Stimulated activated CD4-positive, alpha-beta T cell treated with anti-CD3 and anti-CD28 coated beads, Interleukin-1b, Interleukin-23, amount 100 ng/mL, for 48 hours (primary cell): ENCODE results near the gene TEAD2.
A peak's percentile ranks its signal among the peaks of the same experiment; 100 is the strongest.

Experiments
- DNase-seq: peaks from one replicate; pipeline ENCODE4 v3.0.0-alpha.2; 2020

TEAD2 gene

DNA sequence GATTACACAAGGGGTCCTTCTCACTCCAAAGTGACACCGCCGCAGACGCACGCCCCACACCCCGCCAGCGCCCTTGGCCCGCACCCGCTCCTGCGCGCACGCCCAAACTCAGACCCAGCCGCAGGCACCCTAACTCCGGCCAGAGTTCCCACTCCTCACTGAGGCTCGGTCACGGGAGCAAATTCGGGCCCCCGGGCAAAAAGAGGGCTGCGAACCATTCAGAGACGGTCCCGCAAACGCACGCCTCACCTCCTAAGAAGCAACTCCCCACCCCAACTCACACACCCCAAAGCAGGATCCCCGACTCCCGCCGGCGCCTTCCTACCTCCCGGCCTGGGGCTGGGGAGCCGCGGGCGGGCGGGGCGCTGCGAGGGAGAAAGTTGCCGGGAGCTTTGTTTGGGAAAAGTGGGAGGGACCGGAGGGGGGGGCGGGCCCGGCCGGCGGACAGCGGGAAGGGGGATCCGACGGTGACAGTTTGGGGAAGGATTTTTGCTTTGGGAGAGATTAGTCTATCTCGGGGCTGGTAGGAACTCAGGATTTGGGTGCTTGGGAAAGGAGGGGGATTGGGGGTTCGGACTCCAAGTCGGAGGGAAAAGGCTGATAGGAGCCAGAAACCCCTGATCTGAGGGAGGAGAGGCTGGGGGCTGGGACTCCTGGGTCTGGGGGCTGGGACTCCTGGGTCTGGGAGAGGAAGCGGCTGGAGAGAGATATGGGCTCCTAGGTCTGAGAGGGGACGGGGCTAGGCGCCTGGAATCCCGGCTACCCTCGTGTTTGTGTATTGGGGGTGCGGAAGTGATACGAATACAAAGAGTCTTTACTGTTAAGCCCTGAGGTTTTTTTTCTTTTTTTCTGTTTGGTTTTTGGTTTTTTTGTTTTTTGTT lies at the start of gene TEAD2:
Gene TEAD2 (minus strand): TSS at position 369 of the 881 bp plus-strand sequence. CDS start 2,341 bp downstream, outside the sequence.
- DNase-seq = no peak

DNA sequence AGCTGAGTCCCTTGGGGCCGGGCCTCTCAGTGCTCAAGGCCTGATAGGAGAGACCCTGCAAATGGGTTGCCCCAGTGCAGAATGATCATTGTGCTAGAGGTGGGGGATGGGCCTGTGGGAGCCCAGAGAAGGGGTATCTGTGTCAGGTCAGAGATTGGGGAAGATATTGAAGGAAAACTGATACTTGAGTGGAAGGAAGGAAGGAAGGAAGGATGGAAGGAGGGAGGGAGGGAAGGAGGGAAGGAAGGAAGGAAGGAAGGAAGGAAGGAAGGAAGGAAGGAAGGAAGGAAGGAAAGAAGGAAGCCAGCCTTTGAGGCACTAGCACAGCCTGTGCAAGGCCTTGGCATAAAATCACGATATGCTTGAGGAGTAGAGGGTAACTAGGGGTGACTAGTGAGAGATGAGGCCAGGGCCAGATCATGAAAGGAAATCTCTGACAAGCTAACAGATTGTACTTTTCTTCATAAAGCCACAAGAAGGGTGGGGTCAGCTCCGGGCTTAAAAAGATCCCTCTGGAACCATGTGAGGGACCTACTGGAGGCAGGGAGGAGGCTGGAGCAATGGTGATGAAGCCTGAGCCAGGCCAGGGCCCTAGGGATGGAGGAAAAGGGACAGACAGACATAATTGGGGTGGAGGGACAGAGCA lies 49.6 kb upstream of the TEAD2 start:
- DNase-seq = no peak

DNA sequence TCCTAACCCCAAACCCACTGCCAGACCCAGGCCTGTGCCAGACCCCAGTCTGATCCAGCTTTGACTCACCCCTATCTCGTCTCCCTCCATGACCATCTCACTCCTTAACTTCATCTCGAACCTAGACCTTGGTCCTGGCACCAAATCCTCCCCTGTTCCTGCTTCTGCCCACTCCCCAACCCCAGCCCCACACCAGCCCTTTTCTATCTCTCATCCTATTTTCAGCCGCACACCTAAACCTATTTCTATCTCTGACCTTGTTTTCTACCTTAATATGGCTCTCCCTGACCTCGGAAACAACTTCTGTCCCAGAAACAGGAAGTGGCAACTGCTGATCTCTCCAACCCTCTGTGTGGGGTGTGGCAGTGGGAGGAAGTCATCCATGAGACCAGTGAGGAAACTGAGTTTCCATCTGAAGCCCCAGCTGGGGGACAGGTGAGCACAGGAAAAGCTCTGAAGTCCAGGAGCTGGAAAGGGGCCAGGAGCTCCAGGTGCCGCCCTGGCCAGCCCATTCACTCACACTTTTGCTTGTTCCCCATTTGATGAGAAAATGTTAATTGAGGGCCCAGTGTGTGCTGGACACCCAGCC lies 47.3 kb upstream of the TEAD2 start:
- no peak for DNase-seq

DNA sequence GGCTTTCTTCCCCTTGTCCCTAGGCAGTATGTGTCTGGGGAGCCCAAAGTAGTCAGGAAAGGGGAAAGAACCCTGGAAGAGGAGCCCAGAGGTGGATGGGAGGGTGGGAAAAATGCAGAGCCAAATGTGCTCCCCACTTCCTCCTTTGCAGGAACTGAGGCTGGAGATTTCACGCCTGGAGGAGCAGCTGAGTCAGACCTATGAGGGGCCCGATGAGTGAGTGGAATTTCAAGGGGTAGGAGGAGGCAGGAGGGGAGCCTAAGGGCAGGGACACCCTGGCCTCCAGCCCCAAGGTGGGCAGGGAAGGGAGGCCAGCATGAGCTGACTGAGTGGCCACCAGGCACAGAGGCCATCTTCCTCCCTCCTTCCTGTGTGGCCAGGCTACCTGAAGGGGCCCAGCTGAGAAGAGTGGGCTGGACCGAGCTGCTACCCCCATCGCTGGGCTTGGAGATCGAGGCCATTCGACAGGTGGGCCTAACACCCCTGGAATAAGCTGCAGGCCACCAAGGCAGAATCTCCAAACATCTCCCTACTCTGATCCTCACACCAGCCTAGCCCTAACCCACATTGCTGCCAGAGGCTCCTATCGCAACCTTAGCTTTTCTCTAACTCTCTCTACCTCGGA lies 46.7 kb upstream of the TEAD2 start:
- no peak for DNase-seq

DNA sequence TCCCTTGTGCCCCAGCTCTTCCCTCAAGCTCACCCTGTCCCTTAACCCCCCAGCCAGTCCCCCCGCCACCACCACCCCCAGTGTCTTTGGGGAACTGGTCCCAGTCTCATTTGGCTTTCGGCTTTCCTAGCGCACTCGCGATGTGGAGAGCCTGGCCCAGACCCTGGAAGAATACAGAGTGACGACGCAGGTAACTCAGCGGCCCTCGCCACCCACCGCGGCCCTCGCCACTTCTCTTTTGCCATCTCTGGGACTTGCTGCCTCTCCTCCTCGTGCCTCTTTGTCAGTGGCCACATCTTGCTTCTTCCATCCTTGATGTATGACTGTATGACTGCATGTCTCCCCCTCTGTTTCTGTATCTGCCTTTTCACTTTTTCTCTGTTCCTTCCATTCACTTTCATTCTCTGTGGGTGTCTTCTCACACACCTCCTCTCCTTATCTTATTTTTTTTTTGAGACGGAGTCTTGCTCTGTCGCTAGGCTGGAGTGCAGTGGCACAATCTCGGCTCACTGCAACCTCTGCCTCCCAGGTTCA lies 45.3 kb upstream of the TEAD2 start:
- DNase-seq = no peak

DNA sequence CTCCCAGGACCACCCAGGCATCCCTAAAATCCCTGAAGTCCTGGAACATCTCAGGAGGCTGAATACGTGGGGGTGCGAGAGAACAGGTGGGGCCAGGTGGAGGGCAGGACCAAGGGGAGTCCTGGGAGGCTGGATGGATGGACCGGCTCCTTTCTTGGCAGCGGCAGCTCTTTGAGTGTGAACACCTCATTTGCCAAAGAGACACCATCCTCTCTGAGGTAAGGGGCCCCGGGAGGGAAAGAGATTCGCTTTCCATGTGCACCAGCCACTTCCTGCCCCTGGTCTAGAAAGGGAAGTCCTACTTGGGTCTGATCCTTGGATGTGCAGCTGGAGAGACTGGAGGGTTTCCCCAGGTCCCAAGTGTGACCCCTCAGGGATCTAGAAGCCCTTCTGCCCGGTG lies 44.9 kb upstream of the TEAD2 start:
- no peak for DNase-seq

DNA sequence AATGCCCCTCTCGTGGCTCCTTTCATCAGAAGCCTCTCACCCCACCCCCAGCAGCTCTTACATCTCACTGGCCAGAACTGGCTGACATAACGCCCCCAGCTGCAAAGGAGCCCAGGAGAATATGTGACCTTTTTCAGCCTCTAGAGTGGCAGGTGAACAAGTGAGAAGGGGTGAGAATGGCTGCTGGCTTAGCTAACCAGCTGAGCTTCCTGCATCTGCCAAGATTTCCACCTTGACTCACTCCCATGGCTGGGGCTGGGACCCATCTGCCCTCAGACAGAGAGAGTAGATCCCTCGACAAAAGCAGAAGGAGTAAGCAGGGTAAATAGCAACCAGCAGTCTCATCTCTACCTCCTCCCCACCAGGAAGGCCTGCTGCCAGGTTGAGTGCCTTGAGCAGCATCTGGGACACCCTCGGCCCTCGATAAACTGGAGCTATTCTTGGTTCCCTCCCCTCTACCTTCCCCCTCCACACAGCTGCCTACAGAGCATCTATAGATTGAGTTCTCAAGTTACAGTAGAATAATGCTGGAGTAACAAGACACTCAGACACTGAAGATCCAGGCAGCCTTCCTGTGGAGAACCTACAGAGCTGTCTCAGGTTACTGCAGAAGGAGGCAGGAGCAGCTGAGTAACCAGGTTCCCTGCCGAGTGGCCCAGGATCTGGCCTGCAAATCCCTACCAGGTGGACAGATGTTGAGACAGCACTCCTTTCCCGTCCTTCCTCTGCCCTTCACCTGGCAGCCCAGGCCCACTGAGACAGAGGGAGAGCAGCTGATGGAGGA lies 41.4 kb upstream of the TEAD2 start:
- DNase-seq = no peak

DNA sequence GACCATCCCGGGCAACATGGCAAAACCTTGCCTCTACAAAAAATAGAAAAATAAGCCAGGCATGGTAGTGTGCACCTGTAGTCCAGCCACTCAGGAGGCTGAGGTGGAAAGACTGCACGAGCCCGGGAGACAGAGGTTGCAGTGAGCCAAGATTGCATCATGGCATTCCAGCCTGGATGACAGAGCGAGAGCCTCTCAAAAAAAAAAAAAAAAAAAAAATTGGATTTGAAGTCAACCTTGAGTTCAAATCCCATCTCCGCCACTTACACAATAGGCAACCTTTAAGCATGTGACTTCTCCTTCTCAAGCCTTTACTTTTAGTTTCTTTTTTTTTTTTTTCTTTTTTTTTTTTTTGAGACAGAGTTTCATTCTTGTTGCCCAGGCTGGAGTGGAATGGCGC lies 37.8 kb upstream of the TEAD2 start:
- no peak for DNase-seq

DNA sequence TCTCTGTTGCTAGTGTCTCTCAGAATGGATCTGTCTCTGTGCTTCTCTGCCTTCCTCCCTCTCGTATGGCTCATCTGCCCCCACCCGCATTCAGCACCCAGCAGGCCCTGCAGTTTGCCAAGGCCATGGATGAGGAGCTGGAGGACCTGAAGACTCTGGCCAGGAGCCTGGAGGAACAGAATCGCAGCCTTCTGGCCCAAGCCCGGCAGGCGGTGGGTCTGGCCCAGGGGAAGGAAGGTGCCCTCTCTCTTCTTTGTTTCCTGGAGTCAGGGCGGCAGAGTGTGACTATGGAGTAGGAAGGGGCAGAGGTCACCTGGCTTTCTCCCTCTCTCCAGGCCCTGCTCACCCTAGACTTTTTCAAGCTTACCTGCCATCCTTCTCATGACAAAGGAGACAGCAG lies 36.7 kb upstream of the TEAD2 start:
- no peak for DNase-seq

DNA sequence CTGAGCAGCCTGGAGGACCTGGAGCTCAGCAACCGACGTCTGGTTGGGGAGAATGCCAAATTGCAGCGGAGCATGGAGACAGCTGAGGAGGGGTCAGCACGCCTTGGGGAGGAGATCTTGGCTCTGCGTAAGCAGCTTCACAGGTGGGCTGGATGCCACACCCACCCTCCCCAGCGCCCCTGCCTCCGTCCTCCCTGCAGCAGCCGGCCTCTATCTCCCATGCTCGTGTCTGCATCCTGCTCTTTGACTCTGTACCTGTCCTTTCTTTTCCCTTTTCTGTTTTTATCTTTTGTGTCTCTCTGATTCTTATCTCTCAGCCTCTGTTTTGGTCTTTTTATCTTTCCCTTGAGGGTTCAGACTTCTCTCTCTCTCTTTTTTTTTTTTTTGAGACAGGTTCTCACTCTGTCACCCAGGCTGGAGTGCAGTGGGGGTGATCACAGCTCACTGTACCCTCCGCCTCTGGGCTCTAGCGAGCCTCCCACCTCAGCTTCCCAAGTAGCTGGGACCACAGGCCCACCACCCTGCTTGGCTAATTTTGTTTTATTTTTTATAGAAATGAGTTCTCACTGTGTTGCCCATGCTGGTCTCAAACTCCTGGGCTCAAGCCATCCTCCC lies 35.9 kb upstream of the TEAD2 start:
- DNase-seq = no peak

DNA sequence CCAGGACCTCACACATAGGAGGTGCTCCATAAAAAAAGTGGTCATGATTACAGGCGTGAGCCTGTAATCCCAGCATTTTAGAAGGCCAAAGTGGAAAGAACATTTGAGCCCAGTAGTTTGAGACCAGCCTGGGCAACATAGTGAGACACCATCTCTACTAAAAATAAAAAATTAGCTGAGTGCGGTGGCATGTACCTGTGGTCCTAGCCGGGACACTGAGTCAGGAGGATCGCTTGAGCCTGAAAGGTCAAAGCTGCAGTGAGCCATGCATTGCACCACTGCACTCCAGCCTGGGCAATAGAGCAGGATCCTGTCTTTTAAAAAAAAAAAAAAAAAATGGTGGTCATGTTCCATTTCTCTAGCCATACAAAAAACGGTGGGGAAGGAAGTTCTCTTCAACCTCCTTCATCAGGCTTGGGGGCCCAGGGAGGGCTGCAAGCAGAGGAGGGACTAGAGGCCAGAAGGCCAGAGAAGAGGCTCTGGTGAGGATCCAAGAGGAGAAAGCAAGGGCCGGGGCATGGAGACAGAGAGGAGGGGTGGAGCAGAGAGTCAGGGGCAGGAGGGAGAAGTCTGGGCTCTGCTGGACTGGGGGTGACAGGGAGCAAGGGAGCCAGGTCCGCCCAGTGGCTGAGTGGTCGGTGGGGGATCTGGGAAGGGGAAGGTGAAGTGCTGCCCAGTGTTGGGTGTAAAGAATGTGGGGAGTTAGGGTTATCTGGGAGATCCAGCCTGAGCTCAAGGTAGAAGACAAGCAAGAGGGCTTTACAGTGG lies 34.7 kb upstream of the TEAD2 start:
- DNase-seq = no peak

DNA sequence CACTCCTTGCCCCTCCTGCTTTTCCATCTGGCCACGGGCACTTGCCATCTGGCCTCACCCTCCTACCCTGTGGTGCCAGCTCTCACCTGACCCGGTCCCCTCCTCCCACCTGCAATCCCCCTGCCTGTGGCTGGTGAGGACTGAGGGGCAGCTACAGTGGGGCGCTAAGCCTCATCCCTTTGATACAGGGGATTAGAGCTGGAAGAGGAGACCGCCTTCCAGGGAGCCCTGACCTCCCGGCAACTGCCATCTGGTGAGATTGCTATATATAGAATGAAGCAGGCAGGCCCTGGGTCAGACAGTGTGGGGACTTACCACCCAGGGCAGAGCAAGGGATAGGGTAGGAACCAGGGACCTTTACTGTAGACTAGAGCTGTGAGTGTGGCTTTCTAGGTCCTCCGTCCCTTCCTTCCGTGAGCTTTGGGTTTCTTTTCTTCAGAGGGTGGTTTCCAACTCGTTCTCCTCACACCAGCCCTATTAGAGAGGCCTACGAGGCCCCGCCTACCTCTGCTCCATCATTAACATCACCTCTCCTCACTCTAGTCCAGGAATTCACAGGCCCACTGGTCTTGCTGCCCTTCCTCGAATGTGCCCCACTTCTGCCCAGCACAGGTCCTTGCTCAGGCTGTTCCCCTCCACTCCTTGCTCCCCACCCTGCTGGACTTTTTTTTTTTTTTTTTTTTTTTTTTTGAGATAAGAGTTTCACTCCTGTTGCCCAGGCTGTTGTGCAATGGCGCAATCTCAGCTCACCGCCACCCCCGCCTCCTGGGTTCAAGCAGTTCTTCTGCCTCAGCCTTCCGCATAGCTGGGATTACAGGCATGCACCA lies 33.6 kb upstream of the TEAD2 start:
- no peak for DNase-seq

DNA sequence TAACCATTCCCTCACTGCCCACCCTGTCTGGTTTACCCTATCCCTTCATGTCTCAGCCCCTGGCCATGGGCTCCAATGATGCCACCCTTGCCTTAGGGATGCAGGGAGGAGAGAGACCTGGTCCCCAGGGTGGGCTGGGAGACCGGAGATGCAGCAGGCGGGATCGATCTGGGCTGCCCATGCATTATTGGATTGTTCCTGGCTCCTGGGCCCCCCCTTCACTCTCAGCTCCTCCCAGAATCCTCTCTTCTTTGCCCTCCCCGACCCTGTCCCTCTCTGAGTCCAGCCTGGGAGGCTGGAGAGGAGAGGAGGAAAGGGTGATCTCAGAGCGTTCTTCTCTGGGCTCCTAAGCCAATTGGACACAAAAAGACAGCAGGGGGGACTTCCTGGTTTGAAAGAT lies 31.7 kb upstream of the TEAD2 start:
- no peak for DNase-seq

DNA sequence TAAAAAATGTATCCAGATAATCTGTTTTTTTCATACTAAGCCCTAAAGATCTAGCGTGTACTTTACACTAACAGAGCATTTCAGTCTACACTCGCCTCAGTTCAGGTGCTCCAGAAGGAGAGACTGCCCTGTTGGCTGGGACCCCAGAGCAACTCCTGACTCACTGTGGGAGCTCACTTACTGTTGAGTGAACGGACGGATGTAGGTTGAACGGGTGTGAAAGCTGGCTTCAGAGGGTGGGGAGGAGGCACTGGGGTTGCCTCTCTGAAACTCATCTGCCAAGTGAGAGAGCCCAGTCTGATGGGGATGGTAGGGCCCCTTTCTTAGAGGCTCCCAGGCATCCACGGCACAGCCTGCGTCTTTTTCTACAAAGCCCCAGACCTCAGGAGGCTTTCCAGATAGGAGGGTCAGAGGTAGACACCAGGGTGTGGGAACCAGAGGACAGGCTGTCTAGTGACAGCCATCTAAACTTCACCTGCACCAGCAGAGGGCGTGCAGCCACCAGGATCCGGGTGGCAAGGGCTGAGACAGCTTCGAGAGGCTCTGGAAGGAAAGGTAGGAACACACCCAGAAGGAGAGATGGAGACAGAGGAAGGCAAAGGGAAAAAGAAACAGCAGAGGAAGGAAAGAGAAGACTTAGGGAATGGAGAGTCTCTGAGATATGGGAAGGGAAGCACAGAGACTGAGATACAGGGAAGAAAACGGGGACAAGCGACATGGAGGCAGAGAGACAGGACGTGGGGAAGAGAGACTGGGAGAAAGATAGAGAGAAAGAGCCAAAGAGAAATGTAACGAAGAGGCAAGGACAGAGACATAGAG lies 29.6 kb upstream of the TEAD2 start:
- DNase-seq = peak; percentile 79

DNA sequence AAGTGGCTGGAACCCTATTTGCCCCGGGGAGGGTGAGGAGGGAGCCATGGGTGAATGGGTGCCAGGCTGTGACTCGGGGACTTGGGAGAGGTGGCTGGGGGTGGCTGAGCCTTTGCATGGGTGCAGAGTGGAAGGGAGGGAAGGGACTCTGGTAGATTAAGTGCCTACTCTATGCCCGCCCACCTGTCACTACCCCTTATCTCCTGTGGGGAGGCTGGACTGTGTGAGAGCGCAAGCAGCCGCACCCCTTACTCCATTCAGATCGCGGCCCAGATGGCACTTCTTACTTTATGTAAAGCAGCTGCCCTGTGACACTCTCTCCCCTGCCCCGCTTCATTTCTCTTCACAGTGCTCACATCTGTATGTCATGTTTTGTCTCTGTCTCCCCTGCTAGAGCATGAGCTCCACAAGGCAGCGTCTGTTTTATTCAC lies 28.7 kb upstream of the TEAD2 start:
- no peak for DNase-seq

DNA sequence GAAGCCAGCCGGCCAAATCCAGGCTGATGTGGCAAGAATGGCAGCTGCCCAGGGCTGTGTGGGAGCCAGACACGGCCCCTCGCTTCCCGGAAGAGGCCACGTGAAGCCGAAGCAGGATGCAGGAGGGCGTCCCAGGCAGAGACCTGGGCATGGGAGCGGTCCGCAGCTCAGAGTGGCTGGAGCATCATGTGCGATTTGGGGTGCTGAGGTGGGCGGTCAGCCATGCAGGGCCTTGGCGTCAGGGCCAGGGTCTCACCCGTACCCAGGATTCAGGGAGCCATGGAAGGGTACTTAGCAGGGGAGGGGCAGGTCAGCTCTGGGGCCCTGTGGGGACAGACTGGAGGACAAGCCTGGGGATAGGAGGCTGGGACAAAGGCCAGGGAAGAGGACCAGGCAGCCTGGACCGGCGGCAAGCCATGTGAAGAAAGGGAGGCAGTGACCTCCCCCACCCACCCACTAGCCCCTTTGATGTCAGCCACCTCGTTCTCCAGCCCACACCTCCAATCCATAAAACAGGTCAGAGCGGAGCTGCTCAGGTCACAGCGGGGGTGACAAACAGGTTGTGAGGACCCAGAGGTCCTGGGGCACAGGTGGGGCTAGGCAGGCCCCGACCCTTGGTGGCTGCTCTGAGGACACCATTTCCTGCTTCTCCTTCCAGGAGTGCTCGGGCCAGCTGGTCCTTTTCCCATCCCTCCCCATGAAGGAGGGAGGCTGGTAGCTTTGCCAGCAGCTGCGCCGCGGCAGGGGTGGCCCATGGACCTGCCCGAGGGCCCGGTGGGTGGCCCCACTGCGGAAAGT lies 28.1 kb upstream of the TEAD2 start:
- DNase-seq = no peak

DNA sequence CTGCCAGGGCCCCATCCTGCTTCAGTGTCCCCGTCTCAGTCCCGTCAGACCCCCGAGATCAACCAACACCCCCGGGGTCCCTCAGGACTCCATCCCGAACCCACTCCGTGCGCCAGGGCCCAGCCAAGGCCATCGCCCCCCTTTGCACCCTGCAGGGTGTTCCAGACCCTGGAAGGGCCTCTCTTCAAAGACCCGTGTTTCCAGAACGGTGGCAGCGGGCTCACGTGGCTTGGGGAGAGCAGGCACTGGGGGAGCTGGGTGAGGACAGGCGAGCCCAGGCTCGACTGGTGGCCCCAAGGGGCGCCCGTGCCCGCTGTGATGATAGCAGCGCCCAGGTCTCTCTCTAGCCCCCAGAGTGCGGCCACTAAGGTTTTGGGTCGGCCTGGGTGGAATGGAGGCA lies 27.2 kb upstream of the TEAD2 start:
- DNase-seq = no peak

DNA sequence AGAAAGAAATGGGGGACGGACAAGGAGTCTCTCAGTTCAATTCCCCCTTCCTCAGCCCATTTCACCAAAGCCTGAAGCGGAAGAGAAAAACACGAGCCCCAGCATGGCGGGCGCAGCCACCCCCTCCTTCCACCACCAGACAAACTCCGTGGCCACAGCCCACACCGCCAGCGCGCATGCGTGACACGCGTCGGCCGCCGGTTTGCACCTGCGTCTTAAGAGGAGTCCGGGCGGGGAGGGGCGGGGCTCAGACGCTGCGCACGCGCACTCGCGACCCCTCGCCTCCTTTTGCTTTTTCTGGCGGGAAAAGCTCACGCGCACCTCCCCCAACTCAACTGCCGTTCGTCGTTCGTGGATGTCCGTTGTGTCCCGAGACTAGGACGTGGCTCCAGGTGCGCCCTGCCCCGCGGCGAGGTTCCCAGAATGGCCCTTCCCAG lies 25.7 kb upstream of the TEAD2 start, which contains the start of gene KASH5:
Gene KASH5 (plus strand): TSS at position 314 of the 437 bp plus-strand sequence. CDS start 2,635 bp downstream, outside the sequence.
- DNase-seq = peak; percentile 94
